GM21367 (cell line): ENCODE data around the gene SIGMAR1.

Source experiments
- ATAC-seq: cut with Tn5 transposase; IDR thresholded peaks from one replicate; pipeline ENCODE4 v1.9.1; 2021; ENCODE audit not compliant: unreplicated experiment

The SIGMAR1 gene

GRCh38 chr9:34633166-34633565, 4.4 kb downstream of the SIGMAR1 start:
- no peak for ATAC-seq

DNA sequence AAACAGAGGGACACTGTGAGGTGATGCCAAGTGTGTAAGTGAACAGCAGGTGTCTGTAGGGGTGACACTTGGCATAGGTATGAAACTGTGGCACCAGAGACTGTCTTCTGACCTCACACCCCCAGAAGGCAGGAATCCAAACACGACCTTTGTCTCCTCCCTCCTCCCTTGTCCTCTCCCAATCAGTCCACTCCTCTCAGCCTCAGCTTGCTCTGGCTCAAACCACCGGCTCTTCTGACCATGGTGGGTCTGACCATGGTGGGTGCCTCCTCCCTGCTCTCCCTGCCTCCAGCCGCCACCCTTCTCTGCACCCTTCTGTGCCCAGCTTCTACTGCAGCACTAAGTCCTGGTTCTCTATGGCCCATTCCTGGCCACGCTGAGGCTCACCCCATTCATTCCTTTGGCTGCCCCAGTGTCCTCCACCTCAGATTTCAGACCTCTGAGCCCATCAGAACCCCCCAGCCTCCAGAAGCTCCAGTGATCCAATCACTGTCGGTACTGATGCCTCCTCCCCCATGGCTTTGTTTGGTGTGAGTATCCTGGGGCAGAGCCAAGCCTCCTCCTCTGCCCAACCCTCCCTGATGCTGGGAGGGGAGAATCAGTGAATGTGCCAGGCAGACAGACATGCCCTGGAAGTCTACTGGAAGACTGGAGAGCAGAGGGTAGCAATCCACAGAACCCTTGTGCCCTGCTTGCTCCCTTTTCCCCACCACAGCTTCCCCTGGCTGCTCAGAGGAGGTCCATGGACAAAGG, 7.0 kb downstream of the SIGMAR1 start:
- ATAC-seq: no peak

GRCh38 chr9:34629491-34629808, 8.1 kb downstream of the SIGMAR1 start:
- no peak for ATAC-seq

- ATAC-seq: no peak
Measured at GRCh38 chr9:34628656-34629490, 8.7 kb downstream of the SIGMAR1 start, which contains the start of gene ARID3C. Gene ARID3C, minus strand, starts transcription at chr9:34629066. Its CDS starts 1,052 bp downstream, at chr9:34628014.

DNA sequence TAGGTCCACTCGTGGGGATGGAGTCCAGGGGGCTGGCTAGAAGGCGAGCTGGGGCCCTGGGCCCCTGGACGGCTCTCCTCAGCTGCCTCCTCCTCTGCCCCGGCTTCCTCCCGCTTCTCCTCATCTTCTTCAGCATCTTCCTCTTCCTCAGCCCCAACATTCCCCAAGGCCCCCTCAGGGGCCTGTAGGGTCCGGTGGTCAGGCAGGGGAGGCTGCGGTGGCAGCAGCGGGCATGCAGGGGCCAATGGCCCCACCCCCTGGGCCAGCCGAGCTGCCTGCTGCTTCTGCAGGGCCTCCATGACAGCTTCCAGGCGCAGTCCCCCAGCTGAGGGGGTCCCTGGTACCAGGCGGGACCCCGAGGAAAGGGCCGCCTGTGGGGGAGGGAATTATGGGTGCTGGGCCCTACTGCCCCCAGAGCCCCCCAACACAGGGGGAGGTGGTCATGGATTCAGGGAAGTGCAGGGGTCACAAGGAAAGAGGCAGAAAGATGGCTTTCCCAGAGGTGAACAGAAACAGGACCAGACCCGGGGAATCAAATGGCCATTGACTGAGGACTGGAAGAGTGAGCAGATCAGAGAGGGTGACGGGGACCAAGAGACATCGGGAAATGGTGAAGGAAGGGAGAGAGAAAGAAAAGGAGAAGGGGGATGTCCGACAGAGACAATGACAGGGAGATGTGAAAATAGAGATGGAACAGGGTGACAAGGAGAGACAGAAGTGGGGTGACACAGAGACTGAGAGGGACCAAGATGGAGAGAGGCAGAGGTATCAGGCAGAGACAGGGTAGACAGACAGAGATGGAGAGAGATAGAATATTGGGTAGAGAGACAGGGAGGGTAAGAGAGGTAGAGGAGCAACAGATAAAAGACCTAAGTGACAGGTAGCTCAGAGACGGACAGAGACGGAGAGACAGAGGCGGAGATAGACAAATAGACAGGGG, 9.6 kb downstream of the SIGMAR1 start:
- no peak for ATAC-seq

- ATAC-seq: no peak
Measured at GRCh38 chr9:34625186-34625486, 12.5 kb downstream of the SIGMAR1 start.

- no peak for ATAC-seq
Measured at GRCh38 chr9:34624475-34625185, 13.0 kb downstream of the SIGMAR1 start.

DNA sequence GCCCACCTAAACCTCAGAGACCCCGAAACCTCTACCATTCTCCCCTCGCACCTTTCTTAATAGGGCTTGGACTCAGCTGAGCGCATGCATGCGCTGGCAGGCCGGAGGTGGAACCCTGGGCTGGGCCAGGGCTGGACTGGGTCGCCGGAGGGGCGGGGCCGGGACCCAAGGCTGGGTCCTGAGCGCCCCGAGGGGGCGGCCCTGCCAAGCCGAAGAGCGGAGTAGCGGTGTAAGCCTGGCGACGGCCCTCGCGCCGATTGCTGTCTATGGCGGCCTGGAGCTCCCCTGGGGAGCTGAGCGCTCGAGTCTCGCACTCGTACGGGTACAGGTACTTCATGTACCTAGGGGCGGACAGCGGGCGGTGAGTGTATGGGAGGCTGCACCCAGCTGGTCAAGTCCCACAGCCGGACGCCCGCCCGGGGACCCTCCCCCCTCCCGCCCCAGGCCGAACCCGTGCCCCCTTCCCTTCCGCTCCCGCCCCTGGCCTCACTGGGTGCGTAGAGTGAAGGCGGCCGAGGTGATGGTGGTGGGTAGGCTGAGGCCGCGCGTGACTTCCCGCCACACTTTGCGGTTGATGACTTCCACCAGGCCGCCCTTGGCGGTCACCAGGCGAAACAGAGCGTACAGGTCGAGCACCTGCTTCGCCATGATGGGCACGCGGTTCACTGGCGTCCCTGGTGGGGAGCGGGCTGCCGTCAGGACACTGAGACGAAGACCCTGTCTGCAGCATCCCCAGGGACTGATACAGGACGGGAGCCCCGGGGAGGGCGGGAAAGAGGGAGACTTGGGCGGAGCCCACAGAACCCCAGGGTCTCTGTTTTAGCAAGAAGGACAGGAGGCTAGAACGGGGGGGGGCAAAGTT, 14.0 kb downstream of the SIGMAR1 start:
- ATAC-seq: no peak

DNA sequence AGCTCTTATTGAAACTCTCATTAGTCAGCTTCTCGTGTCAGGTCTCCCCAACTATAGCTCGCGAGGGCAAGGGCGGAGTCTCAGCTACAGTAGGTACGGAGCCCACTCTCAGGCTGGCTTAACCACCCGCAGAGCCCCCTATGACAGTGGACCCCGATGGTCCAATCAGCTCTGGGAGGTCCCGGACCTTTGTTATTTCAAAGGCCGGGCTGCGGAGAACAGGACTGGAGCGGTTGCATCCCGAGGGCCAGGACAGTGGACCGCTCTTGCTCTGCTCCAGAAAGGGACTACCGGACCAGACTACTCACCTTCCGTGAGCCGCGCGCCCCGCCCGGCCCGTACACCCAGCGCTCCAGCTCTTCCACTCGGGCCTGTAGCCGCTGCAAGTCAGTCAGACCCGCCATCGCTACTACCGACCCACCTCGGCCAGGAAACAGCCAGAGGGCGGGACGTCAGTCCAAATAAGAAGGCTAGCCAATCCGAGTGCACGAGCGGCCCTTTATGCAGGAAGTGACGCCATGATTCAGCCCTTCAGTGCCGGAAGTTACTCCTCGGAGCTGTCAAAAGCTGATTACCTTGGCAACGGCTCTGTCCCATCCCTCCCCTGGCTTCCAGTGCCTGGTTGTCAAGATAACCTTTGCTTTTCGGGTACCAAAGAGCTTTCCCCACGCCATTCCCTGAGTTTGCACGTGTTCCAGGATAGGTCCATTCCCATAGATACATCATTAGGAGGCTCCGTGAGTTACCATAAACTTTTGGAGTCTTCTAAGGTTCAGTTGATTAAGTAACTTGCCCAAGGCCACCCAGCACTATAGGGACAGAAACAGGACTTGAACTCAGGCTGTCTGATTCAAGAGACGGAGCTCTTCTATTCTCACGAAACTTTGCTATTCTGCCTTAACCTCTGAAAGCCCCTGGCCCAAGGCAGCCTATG, 17.3 kb downstream of the SIGMAR1 start, which contains the start of gene DCTN3:
Gene DCTN3, minus strand, starts transcription at position 435 of the 934 bp plus-strand sequence. Its CDS starts 31 bp downstream, at position 404.
- peak; percentile 97 for ATAC-seq

DNA sequence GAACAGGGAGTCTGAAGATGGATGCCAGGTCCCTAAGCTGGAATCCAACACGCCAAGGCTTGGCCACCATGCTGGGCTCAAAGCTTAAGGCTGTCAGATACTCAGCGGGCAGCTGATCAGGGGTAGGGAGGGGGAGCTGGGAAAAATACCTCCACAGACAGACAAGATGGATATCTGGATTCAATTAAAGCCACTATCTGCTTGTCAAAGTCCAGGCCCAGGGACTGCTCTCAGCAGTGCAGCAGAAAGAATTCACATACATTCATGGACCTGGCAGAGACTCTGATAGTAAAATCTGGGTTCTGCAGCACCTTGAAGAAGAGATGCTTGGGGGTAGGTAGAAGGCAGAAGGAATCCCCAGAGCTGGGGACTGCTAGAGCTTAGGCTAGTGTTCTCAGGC, 22.5 kb downstream of the SIGMAR1 start:
- ATAC-seq: no peak

DNA sequence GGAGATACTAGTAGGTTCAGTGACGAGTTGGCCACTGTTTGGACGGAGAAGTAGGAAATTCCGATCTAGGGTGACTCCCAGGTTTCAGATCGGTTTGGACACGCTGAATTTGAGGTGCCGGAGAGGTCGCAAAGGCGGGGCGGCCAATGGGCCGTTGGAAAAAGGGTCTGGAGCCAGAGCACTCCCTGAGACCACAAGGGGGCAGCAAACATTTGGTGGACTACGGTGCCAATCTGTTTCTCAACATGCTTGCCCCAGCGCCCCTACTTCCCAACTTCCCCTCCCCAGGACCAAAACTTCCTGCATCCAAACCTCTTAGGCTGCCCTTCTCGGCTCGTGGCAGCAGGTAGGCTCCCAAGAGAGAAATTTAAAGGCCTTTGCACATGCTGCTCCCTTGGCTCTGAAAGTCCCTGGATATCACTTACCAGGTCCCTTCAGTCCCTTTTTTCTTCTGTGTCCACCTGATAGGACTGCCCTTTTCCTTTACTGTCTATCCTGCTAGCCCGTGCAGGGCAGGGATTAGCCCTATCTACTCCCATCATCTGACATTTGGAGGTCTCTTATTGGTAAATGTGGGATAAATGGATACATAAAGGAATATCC, 24.7 kb downstream of the SIGMAR1 start:
- peak; percentile 43 for ATAC-seq

GRCh38 chr9:34611811-34612787, 25.5 kb downstream of the SIGMAR1 start, which contains the start of gene RPP25L:
Gene RPP25L, minus strand, starts transcription at chr9:34612097. Its CDS starts 801 bp downstream, at chr9:34611296.
- peak; percentile 75 for ATAC-seq

- ATAC-seq: no peak
Measured at GRCh38 chr9:34611251-34611810, 26.3 kb downstream of the SIGMAR1 start.

GRCh38 chr9:34610434-34611206, 27.0 kb downstream of the SIGMAR1 start:
- no peak for ATAC-seq

DNA sequence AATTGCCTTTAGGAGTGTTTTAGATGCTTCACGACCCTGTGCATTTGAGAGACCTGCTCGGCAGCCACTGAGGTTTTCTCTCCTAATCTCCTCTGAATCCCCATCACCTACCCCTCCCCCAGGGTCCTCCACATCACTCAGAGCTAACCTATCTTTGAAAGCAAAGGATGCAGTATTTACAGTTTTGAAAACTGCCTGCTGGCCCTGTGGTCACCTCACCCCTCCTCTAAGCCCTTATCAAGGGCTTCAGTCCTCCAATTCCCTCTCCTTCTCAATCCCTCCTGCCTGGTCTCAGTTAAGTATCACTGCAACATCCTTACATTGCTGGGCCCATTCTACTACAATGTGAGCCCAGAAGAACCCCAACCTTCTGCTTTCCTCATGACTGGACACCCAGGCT, 30.3 kb downstream of the SIGMAR1 start:
- no peak for ATAC-seq

GRCh38 chr9:34606905-34607304, 30.7 kb downstream of the SIGMAR1 start:
- no peak for ATAC-seq
